HG02678 (cell line): ENCODE data around the gene NCOA1.
"Not testable (repeated sequence)": the region's sequence is repeated elsewhere in the genome, so short reads cannot be mapped to it uniquely, and the experiment has no call there.

Experiments used
- ATAC-seq: cut with Tn5 transposase; IDR thresholded peaks from one replicate; pipeline ENCODE4 v1.9.1; 2021; ENCODE audit warnings: mild to moderate bottlenecking, moderate library complexity; ENCODE audit not compliant: unreplicated experiment

Gene NCOA1

DNA sequence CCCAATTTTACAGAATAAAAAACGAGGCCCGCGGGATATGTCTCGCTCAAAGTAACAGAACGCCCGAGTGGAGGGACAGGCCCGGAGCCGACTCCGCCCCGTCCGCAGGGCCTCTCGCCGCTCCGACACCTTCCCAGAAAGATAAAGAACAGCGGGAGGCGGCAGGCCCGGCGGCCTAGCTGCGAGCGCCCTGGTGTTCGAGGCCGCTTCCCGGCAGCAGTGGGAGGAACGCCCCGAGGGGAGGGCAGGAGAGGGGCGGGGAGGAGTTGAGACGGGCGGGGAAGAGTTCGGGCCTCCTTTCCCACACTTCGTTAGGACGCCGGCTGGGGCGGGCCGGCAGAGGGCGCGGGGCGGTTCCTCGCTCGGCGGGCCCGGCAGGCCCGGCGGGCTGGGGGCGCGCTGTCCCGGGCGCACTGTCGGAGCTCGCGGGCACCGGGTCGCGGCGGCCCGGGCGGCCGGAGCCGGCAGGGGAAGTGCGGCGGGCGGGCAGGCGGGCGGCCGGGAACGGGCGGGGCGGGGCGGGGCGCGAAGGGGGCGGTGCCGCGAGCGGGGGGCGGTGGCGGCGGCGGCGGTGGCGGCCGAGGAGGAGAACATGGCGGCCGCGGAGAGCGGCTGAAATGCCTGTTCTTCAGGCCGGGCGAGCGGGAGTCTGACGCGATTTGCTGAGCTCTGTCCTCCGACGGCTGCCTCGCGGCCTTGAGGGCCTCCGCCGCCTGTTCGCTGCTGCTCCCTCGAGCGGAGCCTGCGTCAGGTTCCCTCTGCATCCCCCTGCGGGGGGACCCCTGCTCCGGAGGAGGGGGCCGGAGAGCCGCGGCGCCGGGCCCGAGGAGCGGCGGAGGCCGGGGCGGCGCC lies at the start of gene NCOA1:
Gene NCOA1, plus strand, starts transcription at position 565 of the 852 bp plus-strand sequence. CDS start 167,424 bp downstream, outside the sequence.
- ATAC-seq, result peak; percentile 68

DNA sequence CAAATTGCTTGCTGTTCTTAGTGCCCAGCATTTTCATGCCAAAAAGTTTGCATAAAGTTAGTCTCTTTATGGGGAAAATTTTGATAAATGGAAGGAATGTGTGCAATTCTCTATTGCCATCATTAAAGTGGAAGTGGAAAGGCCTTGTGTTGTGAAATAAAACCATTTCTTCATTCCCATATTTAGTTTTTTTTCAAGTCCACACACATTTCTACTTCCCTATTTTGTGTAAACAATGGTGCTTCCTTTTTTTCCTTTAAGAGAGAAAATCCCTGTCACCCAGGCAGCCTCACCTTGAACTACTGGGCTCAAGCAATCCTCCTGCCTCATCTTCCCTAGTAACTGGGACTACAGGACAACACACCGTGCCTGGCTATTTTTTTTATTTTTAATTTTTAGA lies 42.3 kb upstream of the NCOA1 start:
- no peak for ATAC-seq

DNA sequence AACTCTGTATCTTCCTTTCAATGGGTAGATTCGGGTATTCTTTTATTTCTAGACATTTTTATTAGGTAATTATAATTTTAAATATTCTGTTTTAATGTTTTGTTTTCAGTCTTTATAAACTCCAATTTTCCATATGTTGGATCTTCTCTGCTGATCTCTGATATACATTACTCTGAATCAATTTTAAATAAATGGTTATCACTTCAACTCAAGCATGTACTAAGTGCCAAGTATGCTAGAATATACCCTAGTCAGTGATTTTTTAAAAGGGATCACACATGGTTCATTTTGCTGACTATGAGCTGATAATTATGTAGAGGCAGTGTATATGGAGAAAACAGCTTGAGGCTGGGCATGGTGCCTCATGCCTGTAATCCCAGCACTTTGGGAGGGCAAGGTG lies 41.7 kb upstream of the NCOA1 start:
- ATAC-seq, result no peak

DNA sequence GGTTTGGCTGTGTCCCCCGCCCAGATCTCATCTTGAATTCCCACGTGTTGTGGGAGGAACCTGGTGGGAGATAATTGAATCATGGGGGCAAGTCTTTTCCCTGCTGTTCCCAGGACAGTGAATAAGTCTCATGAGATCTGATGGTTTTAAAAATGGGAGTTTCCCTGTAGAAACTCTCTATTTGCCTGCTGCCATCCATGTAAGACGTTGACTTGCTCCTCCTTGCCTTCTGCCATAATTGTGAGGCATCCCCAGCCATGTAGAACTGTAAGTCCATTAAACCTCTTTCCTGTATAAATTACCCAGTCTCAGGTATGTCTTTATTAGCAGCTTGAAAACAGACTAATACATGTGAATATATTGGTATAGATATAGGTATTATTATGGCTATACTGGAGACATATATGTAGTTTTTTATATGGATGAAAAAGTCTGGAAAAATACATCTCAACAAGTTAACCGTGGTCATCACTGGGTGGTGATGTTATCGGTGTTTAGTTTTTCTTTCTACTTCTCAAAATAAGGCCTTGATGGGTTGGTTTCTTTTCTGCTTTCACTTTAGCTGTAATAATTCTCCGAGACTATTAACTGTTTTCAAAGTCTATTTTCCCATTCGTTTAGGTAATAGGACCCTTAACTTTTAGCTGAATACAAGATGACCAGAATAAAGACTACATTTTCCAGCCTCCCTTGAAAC lies 39.1 kb upstream of the NCOA1 start:
- no peak for ATAC-seq

- no peak for ATAC-seq
Observed at GRCh38 chr2:24452502-24452885, 38.6 kb upstream of the NCOA1 start.

DNA sequence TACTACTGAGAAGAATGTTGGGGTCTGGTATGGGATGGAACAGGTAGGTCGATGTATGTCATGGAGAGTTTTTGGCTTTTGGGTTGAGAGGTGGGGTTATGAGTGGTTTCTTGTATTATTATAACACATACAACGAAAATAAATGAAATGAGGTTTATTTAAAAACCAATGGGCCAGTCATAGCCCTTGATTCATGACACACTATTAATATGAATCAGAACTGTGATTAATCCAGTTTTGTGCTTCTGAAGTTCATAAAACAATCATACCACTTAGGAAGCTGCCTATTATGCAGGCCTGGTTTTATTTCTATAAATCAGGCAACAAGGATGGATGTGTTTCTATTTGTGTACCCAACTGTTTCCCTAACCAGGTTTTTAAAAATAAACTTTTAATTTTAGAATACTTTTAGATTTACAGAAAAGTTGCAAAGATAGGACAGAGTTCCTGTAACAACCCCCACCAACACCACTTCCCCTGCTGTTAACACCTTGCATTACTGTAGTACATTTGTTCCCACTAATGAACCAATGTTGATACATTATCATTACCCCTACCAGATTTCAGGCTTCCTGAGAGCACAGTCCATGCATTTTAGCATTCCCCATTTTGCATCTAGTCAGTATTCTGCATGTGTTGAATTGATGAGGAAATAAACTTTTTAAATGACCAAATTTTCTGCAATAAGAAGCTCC lies 37.5 kb upstream of the NCOA1 start:
- ATAC-seq, result no peak

DNA sequence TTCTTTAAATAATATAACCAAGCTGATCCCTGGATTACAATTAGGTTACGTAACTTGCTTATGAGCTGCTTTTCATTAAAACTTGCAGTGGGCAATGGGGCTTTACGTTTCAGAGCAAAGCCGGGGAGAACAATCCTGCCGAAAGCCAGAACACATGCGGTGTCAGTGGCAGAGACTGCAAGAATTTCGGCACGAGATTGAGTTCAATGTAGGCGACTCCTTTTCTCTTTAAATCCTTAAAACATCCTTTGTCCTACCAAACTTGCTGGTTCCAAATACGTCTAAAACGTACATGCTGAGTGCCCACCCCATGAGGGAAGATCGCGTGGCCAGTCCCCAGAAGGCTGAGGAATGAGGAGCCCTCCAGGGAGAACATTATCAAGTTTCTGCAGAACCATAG lies 36.8 kb upstream of the NCOA1 start:
- no peak for ATAC-seq

DNA sequence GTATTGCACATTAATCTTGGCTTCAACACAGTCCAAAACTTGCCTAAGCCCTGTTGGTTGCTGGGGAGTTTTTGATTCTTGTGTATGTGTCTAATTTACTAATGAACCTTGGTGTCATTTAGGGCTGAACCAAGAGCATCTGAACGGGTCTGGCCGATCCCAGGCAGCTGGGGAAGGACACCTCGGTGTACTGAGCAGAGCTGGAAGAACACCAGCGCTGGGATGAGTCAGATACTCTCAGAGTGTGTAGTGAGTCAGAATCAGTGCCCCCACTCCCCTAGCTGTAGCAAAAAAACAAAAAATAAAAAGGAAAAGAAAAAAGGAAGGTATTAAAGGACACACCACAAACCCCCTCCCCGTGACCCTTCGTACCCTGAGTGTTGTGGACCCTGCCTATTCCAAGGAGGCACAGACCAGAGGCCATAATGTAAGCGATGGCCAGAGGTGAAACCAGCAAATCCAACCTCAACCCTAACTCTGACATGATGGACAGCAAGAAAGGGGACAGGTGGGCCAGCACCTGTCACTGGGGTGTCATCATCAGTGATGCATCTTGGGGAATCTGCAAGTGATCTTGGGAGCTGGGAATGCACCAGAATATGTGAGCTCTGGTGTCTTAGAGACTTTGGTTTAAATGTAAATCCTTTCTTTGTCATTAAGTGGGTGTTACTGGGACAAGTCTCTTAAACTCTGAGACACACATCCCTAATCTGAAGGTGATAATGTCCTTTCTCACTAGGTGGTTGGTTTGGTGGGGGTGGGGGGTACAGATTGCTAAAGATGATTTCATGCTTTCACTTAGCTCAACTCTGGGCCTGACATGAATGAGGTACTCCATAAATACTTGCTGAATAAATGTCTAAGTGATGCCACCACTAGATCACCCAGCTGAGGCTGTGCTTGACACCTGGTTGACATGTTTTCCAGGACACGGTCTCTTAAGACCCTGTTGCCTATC lies 34.2 kb upstream of the NCOA1 start:
- no peak for ATAC-seq

DNA sequence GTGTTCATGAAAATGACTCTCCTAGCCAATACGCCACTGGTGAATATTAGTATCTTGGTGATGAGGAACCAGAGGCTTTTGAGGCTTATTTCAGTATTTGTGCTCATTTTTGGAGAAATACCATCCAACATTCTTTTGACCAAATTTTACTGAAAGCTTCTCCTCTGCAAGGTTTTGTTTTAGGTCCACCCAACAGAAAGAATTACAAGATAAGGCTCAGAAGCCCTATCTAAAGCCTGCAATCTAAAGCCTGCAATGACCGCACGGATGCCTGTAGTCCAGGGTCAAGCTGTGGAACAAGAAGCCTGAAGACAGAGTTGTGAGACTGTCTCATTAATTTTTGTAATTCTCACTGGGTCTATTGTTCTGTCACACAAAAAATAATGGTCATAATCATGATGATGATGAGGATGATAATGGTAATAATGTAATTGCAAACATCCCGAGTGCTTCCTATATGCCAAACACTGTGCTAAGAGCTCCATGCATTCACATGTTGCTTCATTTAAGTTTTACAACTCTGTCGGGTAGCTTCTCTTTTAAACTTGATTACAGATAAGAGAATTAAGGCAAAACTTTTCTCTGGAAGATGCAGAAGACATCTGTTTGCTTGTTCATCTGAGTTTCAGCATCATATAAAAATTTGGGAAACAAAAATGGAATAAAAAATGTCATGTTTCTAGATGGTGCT lies 33.2 kb upstream of the NCOA1 start:
- ATAC-seq, result no peak

DNA sequence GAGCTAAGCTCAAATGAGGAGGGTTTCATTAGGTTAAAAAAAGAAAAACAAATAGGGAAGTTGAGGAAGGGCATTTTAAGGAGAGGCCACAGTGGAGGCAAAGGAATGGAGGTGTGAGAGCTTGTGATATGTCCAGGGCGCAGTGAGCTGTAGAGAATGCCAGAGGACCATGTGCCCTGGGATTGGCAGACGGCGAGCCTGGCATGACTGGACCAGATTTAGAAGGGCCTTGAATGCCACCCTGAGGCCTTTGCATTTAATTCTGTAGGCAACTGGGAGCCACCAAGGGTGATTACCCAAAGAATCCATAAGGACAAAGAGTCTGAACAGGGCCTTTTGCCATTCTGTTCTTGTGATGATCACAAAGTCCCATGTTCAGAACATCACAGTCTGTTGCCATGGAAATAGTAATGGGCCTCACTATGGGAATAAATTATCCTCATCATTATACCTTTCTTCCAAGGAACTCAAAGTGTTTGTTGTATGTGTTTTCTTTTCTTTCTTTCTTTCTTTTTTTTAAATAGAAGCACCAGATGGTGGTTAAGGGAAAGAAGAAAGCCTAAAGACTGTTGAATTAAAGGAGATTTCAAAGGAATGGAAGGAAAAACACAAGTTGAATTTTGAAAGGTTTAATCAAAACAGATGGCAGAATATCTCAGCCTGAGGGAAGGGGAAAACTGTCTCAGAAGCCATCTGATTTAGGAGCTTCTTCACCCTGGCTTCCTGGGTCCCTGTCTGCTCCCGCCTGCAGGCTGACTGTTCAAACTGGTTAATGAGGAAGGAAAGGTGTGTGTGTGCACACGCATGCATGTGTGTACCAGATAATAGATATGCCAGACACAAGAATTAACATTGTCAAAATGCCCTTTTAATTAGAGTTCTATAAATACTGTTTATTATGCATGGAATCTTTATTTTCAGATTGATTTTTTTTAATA lies 31.6 kb upstream of the NCOA1 start:
- ATAC-seq, result no peak

DNA sequence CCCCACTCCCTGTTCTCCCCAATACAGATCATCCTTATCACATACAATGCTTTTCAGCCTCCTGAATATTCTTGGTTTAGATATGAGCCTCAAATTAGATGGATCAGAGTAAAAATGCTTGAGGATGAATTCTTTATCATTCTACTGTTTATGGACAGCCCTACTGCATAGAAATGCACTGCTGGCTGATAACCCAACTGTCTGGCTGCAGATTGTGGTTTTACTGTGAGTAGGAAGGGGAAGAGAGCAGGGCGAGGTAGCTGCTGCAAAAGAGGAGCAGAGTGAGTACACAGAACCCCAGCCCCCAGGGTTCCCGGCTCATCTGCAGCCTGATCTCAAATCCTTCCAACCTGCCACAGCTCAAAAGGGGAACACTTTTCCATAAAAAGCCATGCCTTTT lies 29.4 kb upstream of the NCOA1 start:
- ATAC-seq, result no peak

DNA sequence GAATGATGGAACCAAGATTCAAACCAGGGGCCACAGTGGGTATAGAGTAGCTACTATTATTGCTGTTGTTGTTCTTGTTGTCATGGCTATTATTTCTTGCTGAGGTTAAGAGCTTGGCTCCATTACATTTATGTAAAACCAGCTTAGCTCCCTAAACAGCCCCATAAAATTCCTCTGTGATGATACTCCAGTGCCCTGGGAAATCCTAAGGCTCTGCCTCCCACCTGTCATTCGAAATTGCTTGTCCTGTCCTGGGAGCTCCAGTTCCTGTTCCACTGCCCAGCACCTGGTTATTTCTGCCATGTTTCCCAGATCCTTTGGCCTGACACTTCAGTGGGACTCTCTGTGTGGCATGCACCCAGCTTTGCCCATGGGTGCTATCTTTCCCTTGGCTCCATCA lies 27.8 kb upstream of the NCOA1 start:
- ATAC-seq, result no peak

DNA sequence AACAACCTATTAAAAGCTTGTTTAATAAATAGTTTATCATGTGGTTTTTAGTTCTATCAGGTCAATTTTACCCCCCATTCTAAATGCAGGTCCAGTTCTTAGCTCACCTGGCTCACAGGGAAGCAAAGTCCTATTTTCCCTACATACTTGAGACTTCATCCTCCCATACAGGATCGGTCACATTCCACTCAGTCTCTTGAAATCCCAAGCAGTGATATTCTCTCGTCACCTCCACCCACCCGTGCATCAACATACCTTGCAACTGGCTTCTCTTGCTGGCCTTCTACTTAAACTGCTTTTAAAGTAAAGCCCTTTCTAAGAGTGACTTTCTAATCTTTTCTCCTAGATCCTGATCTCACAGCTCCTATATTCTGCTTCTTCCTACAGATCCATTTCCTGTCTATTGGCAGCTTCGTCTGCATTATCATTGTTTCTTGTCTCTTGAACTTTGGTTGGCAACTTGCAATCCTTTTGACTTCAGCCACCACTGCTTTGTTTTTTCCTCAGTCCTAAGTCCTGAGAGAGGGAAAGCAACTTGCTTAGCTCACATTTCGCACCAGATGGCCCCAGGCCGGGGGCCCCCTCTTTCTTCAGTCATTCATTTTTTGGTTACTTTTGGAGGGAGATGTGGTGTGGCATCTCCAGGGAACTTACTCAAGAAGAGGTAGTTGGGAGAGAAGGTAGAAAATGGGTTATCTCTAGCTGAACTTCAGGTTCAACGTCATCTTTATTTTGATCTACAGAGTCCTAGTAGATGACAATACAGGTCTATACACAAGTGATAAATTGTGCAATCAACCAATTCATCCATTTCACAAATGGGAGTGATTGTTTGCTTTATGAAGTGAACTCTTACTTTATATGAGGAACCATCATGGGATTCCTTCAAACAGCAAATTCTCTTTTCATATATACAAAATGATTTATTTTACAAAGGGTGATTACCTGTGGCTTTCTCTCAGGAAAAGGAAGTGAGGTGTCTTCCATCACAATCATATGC lies 23.9 kb upstream of the NCOA1 start:
- no peak for ATAC-seq

DNA sequence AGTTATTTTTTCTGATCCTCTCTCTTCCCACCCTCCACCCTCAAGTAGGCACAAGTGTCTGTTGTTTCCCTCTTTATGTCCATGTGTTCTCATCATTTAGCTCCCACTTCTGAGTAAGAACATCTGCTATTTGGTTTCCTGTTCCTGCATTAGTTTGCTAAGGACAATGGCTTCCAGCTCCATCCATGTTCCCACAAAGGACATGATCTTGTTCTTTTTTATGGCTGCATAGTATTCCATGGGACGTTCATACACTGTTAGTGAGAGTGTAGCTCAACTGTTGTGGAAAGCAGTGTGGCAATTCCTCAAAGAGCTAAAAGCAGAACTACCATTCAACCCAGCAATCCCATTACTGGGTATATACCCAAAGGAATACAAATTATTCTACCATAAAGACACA lies 22.6 kb upstream of the NCOA1 start:
- not testable (repeated sequence) for ATAC-seq

- ATAC-seq, result no peak
Observed at GRCh38 chr2:24469148-24469650, 21.9 kb upstream of the NCOA1 start.

DNA sequence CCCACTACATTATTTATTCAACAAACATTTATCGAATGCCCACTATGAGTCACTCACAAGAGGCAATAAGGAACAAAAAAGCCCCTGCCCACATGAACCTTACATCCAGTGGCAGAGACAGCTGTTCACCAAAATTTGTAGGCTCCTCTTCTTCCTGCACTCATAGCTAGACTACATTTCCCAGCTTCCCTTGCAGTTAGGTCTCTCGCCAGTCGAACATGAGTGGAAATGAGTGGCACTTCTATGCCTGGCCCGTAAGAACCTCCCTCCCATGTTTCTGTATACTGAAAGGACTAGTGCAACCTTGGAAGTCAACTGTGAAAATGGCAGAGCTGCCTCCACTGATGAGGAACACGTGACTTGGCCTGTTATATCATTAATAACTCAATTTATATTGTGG lies 19.4 kb upstream of the NCOA1 start:
- no peak for ATAC-seq

GRCh38 chr2:24472416-24472815 lies 18.6 kb upstream of the NCOA1 start:
- no peak for ATAC-seq

GRCh38 chr2:24473626-24474025 lies 17.4 kb upstream of the NCOA1 start:
- no peak for ATAC-seq
